Measurements from ENCODE around the gene CCR3.

CCR3 gene

GRCh38 chr3:46298871-46299607, 56.8 kb downstream of the CCR3 start:
- DNase-seq (ENCODE audit: low spot score), result no peak

DNA sequence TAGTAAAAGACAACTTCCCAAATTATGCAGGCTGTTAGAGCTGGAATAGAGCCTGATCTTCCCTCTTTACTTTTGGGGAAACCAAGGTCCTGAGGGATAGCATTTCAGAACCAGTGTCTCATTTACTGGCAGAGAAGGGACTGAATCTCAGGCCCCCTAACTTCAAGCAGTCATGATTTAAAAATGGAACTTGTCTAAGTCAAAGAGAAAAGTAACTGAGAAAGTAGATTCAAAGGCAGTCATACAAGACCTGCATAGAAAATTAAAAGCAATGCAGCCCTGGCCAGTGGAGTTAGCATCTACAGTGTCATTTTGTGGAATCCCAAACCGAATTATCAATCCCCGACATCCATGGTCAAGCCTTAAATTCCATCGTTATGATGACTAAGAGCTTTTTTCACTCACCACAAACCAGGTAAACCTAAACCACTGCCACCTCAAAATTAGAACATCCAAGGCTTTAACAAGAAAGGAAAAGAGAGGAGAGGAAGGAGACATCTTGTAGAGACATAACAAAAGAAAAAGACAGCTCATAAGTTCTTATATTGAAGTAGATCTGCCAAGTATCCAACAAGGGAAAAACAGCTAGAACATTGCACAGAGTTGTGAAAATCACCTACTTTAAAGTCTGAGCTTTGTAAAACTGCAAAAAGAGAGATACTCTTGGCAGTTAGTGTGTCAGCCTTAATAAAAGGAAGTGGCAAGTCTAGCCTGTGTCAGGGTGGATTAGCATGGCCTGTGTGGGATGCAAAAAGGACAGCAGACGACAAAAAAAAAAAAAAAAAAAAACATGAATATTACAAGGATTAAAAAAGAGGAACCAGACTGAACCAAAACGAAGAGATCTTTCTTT, 57.6 kb downstream of the CCR3 start:
- no peak for DNase-seq (ENCODE audit: low spot score)

DNA sequence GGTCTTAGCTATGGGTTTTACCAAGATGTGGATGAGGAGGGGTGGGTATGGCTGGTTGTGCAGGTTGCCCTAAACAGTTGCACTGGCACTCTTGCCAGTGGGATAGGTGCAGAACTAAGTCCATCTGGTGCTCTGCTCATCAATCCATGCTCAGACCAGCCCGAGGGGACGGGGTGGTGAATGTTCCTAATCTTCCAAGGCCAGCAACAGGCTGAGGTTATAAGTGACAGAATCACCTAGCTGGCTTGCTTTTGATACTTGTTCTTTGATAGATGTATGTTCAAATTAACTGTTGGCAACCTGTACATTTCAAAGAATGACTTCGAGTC, 58.2 kb downstream of the CCR3 start:
- DNase-seq (ENCODE audit: low spot score), result no peak

GRCh38 chr3:46301122-46301835, 59.0 kb downstream of the CCR3 start:
- no peak for DNase-seq (ENCODE audit: low spot score)

- DNase-seq (ENCODE audit: low spot score), result no peak
Measured at GRCh38 chr3:46303240-46303639, 61.0 kb downstream of the CCR3 start.

DNA sequence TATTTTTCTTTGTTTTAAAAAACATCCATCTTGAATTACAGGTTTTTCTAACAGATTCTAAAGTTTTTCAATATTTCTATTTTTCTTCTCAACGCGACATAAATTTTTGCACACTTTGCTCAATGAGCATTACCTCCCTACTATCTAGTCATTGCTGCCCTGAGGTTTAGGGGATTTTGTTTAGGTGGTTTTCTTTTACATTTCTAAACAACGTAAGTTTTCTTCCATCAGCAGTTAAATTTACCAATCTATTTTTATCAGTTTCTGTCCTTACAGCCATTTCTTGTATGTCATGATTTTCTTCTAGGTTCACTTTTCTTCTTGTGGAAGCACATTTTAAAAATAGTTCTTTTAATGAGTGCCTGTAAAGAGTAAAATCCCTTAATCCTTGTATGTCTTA, 62.5 kb downstream of the CCR3 start:
- DNase-seq (ENCODE audit: low spot score), result no peak

- no peak for DNase-seq (ENCODE audit: low spot score)
Measured at GRCh38 chr3:46312991-46313390, 70.7 kb downstream of the CCR3 start.

DNA sequence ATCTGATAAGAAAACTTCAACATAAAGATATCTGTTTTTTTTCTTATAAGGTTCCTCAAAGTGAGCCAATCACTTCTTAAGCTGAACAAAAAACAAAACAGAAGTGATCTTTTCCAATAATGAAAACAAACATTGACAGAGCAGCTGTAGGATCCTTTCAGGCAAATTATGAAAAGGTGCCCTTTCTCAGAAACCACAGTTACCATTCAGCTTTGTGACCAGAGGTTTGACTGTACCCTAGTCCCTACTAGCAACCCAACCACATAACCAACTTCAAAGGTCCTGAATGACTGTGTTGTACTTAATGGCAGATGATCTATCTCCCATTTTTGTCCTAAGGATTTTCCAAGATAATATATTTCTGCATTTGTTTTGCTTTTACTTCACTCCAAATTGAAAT, 72.3 kb downstream of the CCR3 start:
- no peak for DNase-seq (ENCODE audit: low spot score)

DNA sequence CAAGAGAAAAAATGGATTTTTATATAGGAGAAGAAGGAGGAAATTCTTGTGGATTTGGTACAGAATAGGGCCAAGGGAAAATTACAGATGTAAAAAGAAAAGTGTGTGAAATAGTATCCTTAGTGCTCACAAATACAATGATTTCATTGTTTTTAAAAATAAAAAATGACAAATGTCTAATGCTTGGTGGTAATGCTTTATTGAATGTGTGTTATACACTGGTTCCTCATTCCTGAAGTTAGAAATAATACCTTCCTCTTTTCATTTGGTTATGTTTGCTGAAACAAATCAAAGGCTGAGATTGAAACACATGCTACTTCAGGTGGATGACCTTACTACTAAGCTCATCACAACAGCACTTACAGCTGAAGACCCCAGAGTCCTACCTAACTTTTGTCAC, 73.9 kb downstream of the CCR3 start:
- DNase-seq (ENCODE audit: low spot score), result no peak

Data from AG08396 (cell line).